Measurements from ENCODE around the gene TMEM98. TPM values are rescaled to one million over a fixed set of nuclear protein-coding genes. Genes with fewer than 3 reads are reported as not detected.
"Not testable (repeated sequence)": the region's sequence is repeated elsewhere in the genome, so short reads cannot be mapped to it uniquely, and the experiment has no call there.

Gene TMEM98
- total RNA-seq, 2 experiments from 2014 or later, result 0.35 to 1.2 TPM

- H3K4me3 Mint-ChIP-seq; H3K36me3 Mint-ChIP-seq; H3K4me1 Mint-ChIP-seq; ATAC-seq; DNase-seq; H3K9me3 Mint-ChIP-seq (ENCODE audit: low read depth); H3K27ac Mint-ChIP-seq: not testable (repeated sequence)
- CTCF ChIA-PET, result interaction anchor here (1.2 kb wide), 1 partner anchor 17 kb away, joined by 3 read pairs; no protein-coding TSS in a partner anchor
- H3K27me3 Mint-ChIP-seq, result peaks cover 22% of the 10 kb centered on the region
These were observed 53.7 kb downstream of the TMEM98 start for GRCh38 chr17:32981611-32982010.

- Mint-ChIP-seq H3K4me1 (no peaks in the 10 kb centered on the region), H3K27ac (no peak overlapping the region), H3K4me3 (no peak overlapping the region), H3K27me3 (peaks cover 19% of the 10 kb centered on the region), H3K9me3 (ENCODE audit: low read depth) (peaks cover 17% of the 10 kb centered on the region), H3K36me3 (peaks cover 5% of the 10 kb centered on the region)
- CTCF ChIA-PET, result interaction anchor here (1.6 kb wide), 1 partner anchor 13 kb away, joined by 6 read pairs; no protein-coding TSS in a partner anchor
- DNase-seq (no peak), ATAC-seq (no peak)
These were observed 57.2 kb downstream of the TMEM98 start for GRCh38 chr17:32985050-32985756.

GRCh38 chr17:32987453-32987805 is 59.5 kb downstream of the TMEM98 start:
- H3K4me3 Mint-ChIP-seq, ATAC-seq, H3K36me3 Mint-ChIP-seq, H3K27ac Mint-ChIP-seq, DNase-seq, H3K4me1 Mint-ChIP-seq: not testable (repeated sequence)
- Mint-ChIP-seq H3K27me3 (peaks cover 16% of the 10 kb centered on the region), H3K9me3 (ENCODE audit: low read depth) (peaks cover 12% of the 10 kb centered on the region)
- CTCF ChIA-PET, result interaction anchor here (1.3 kb wide), 1 partner anchor 11 kb away, joined by 4 read pairs; no protein-coding TSS in a partner anchor

- H3K4me1 Mint-ChIP-seq, DNase-seq, H3K27ac Mint-ChIP-seq, ATAC-seq, H3K36me3 Mint-ChIP-seq, H3K4me3 Mint-ChIP-seq: not testable (repeated sequence)
- CTCF ChIA-PET, result interaction anchor here (1.3 kb wide), 1 partner anchor 10 kb away, joined by 4 read pairs; no protein-coding TSS in a partner anchor
- peaks cover 16% of the 10 kb centered on the region for H3K27me3 Mint-ChIP-seq
- H3K9me3 Mint-ChIP-seq (ENCODE audit: low read depth), result peaks cover 12% of the 10 kb centered on the region
These were observed 59.9 kb downstream of the TMEM98 start for GRCh38 chr17:32987868-32988267.

GRCh38 chr17:32988481-32989101 is 60.6 kb downstream of the TMEM98 start:
- peaks cover 5% of the 10 kb centered on the region for H3K36me3 Mint-ChIP-seq
- ATAC-seq (no peak), DNase-seq (no peak)
- H3K9me3 Mint-ChIP-seq (ENCODE audit: low read depth), result peaks cover 12% of the 10 kb centered on the region
- CTCF ChIA-PET, result interaction anchor here (1.8 kb wide), 1 partner anchor 10 kb away, joined by 8 read pairs; no protein-coding TSS in a partner anchor
- peaks cover 16% of the 10 kb centered on the region for H3K27me3 Mint-ChIP-seq
- no peak overlapping the region for H3K27ac Mint-ChIP-seq
- peaks cover 4% of the 10 kb centered on the region for H3K4me1 Mint-ChIP-seq
- no peak overlapping the region for H3K4me3 Mint-ChIP-seq

GRCh38 chr17:32992321-32993033 is 64.5 kb downstream of the TMEM98 start:
- DNase-seq (no peak), ATAC-seq (no peak)
- CTCF ChIA-PET, result interaction anchor here (0.8 kb wide), 1 partner anchor 56 kb away, joined by 3 read pairs; no protein-coding TSS in a partner anchor
- Mint-ChIP-seq H3K36me3 (peaks cover 5% of the 10 kb centered on the region), H3K27ac (no peak overlapping the region), H3K27me3 (peaks cover 10% of the 10 kb centered on the region), H3K9me3 (ENCODE audit: low read depth) (peaks cover 7% of the 10 kb centered on the region), H3K4me1 (peaks cover 4% of the 10 kb centered on the region), H3K4me3 (no peak overlapping the region)

GRCh38 chr17:32993977-32994376 is 66.0 kb downstream of the TMEM98 start:
- Mint-ChIP-seq H3K9me3 (ENCODE audit: low read depth) (peaks cover 1% of the 10 kb centered on the region), H3K4me1 (peaks cover 8% of the 10 kb centered on the region), H3K27ac (no peak overlapping the region), H3K4me3 (no peak overlapping the region), H3K27me3 (peaks cover 17% of the 10 kb centered on the region), H3K36me3 (no peaks in the 10 kb centered on the region)
- DNase-seq (no peak), ATAC-seq (no peak)
- CTCF ChIA-PET, result no interaction called here

Other genes with a start within 250 kb of the TMEM98 start
- 10 to 100 TPM in 1 of 2 experiments, 1 to 10 TPM in 1; 8.4 to 12.2 TPM for gene MYO1D, start 51.0 kb upstream of the TMEM98 start, total RNA-seq
- gene SPACA3, start 63.7 kb downstream of the TMEM98 start, total RNA-seq, result not detected

Data from activated CD8-positive, alpha-beta memory T cell treated with anti-CD3 and anti-CD28 coated beads, Interleukin-2, amount 10 ng/mL, durations not matched to agents 7 days and 5 days (primary cell).